HL-60/S4 treated with retinoic acid at 250 ng/mL for 4 days and 3 days (cell line): ENCODE measurements around the gene AQP5.

Experiments
- in situ Hi-C: fragments of 300-500 bp; cut with MboI; formaldehyde crosslinking; loops from 2 replicates; pipeline ENCODE4 v1.7.0; 2022; ENCODE audit warnings: low sequenced_read_pairs

AQP5 gene

DNA sequence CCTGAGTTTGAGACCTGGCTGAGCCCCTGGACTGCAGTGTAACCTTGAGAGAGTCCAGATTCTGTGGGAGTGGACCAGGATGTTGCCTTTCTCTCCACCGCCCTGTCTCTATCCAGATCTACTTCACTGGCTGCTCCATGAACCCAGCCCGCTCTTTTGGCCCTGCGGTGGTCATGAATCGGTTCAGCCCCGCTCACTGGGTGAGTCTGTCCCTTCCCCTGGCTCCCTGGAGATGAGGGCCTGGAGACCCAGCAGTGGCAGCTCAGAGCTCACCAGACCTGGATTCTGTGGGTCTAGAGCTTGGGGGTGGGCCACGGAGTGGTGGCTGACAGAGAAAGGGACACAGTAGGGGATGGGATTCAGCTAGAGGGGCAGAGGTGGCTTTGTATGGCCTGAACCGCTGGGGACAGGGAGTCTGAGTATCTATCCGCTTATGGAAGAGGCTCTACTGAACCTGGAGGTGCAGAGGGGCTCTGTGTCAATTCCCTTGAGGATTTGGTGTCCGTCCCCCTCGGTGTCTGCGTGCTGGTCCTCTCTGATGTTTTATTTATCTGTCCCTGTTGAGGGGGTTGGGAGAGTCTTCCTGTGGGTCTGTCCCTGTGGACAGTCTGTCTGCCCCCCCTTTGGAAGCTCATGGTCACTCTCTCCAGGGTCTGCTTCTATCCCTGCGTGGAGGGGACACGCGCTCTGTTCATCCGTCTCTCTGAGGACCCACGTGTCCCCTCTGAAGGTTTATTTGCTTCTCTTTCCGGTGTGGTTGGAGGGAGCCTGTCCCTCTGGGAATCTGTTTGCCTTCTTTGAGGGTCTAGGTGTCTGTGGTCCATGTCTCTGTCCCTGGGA, 2.5 kb downstream of the AQP5 start:
- in situ Hi-C loops, result no loop called here

GRCh38 chr12:49964849-49965624, 3.4 kb downstream of the AQP5 start:
- in situ Hi-C loops, result no loop called here

DNA sequence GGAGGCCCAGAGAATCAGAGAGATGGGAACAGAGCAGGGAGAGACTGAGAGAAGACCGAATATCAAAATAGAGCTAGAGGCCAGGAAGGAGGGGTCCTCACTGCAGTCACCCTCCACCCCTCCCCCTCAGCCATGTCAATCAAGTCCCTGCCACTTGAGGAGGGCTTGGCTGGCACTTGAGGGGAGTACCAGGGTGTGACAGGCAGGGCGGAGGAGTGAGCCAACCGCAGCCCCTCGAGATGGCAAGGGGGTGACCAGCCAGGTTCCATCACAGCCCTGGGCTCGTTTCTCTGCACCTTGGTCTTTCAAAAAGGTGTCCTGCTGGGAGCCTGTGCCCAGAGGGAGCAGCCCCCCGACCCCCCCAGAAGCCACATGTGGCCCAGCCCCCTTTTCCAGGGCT, 4.2 kb downstream of the AQP5 start:
- in situ Hi-C loops, result no loop called here

DNA sequence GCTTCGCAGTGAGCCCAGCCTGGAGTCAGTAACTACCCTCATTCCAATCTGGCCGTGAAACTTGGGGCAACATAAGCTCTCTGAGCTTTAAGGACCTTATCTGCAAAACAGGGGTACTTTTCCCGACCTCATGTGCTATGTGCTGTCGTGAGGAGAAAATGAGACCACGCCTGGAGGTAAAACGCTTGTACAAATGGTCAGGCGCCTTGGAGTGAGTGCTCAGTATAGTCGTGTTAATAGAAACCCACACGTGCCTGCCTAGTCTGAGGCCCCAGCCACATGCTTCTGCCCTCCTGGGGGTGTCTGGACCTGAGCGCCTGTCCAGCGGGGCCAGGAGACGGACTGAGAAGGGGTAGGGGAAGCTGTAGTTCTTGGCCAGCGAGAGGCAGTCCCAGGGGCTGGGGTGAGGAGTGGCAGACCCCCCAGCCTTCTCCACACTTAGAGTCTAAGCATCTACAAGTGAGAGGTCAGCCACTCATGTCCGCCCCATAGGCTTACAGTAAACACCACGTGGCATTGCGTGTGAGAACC, 4.9 kb downstream of the AQP5 start:
- in situ Hi-C loops, result no loop called here

DNA sequence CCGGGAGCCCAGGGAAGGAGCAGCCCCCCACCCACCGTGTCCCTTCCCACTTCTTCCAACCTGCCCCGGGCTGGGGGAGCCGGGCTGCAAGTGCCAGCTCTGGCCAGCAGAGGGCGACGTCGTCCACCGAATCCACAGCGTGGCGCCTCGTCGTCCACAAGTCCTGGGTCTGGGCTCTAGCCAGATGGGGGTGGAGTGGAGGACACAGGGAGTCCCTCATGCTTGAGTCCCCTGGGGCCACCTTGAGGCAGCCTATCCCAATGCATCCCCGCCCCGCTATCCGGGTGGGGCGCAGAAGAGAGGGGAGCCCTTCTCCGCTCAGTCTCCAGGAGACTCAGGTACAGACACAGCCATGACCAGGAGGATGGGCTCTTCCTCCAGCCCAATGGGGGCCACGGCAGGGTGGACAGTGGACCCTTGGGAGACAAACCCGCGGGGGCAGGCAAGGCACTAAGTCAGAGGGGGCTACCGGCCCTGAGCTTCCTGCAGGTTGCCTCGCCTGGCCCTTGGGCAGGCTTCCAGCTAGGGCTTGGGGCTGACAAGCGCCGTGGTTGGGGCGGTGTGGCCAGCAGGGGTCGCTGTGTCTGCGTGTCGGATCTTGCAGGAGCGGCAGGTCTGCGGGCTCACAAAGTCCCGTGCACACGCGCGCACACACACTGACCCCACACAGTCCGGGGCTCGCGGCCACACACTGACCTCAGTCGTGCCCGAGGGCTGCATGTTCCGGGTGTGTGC, 5.5 kb downstream of the AQP5 start:
- in situ Hi-C loops, result no loop called here

DNA sequence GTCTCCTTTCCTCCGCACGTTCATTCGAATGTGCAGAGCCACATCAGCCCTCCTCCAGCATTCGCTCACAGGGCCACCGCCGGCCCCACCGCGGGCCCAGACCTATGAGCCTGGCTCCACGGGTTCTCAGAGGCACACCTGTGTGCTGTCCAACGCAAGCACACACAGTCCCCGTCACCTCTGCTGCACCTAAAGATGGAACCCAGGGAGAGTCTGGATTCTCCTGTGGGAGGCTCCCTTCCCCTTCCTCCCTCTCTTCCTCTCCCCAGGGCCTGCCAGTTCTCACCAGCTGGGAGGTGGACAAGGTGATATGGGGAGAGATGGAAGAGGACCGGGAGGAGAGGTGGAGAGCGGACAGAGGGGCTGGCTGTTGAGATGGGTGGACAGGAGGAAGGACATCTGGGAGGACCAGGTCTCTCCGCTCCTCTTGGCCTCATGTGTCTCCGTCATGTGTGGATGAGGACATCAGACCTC, 6.1 kb downstream of the AQP5 start:
- in situ Hi-C loops, result no loop called here

DNA sequence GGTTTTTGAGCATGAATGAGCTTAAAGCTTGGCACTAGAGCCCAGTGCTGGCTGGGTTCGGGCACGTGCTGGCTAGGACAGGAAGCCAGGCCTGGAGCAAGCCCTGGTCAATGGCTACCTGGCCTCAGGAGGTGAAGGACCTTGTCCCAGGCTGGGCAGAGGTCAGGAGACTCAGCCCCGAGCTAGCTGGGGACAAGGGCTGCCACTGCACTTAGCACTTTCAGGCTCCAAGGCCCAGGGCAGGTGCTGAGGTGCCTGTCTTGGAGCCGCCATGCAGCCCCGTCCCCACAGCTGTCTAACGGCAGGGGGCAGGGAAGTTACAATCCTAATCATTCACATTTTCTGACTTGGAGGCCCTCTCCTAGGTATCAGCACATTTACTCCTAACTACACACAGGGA, 6.8 kb downstream of the AQP5 start:
- in situ Hi-C loops, result no loop called here

DNA sequence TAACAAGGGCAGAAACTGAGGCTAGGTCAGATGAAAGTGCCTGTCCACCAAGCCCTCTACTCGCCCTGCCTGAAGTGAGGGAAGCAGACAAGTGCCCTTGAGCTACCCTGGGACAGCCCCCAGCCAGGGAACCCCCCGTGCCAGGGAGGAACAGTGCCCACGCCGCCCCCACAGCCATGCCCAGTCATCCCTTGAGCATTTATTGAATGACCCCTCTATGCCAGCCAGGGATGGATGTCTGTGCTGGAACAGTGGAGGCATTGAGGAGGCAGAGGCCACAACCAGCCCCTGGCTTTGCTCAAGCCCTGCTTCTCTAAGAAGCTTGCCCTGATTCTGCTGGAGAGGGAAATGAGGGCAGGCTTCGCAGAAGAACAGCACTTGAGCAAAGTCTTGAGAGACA, 7.4 kb downstream of the AQP5 start:
- in situ Hi-C loops, result no loop called here

DNA sequence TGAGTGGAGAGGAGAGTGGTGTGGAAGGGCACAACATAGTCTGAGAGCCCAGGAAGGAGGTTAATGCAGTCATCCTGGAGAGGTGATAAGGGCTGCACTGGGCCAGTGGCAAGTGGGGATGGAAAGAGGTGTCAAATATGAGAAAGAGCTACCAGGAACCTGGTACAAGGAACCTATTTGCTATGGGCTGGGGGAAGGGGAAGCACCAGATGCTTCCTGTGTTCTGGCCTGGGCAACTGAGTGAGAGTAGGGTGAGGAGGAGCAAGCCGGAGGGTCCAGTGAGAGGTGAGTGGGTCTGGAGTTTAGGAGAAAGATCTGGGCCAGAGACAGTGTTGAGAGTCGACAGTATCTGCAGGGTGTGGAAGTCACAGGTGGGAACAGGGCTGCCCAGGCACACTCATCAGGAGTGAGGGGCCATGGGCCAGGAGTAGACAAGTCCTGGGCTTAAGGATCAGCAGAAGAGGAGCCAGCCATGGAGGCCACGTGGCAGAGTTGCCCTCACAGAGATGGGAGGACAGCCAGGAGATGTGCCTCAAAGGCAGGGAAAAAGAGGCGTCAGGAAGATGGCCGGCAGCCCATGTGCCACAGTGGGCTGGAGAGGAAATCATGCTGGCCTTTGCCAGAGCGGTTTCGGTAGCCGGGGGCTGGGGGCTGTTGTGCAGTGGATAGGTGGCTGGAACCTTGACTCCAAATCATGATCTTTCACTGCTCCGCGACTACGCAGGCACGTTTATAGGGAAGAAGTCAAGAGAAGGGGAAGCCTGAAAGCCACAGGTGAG, 8.2 kb downstream of the AQP5 start:
- in situ Hi-C loops, result loop anchor here (5.0 to 10.0 kb wide), 2 partner anchors 87 to 205 kb away; partner anchors contain the start of gene ASIC1

DNA sequence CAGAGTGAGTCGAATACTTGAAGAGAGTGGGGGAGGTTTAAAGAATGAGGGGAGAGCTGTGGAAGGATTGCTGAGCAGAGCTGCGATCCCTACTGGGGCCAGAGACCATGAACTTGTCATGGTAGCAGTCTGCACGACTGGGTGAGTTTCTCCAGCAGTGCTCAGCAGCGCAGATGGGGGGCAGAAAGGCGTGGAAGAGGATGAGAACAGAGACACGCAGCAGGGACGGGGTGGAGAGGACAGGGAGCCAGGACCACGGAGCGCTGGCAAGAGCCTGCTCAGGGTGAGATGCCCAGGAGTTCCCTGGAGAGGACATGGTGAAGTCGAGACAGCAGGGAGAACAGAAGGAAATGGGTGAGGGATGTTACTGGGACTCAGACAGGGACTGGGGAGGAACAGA, 9.0 kb downstream of the AQP5 start:
- in situ Hi-C loops, result loop anchor here (5.0 to 10.0 kb wide), 2 partner anchors 87 to 204 kb away; partner anchors contain the start of gene ASIC1

GRCh38 chr12:49971141-49971540, 9.5 kb downstream of the AQP5 start:
- in situ Hi-C loops, result loop anchor here (5.0 to 10.0 kb wide), 2 partner anchors 86 to 204 kb away; partner anchors contain the start of gene ASIC1

DNA sequence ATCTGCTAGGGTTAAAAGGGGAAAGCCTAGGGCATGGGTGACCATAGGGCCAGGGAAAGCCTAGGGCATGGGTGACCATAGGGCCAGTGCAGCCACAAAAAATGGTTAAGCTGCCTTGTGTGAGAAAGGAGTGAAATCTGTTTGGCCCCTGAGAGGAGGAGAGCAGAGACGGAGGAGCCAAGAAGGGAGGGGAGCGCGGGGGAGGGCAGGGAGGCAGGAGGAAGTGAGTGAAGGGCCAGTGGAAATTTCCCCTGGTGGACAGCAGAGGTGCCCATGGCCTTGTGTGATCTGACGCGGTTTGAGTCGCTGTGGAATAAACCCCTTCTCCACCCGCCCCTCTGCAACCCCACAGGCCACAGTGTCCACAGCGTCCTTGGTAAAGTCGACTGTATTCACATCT, 10.5 kb downstream of the AQP5 start:
- in situ Hi-C loops, result loop anchor here (5.0 to 10.0 kb wide), 2 partner anchors 85 to 203 kb away; partner anchors contain the start of gene ASIC1

DNA sequence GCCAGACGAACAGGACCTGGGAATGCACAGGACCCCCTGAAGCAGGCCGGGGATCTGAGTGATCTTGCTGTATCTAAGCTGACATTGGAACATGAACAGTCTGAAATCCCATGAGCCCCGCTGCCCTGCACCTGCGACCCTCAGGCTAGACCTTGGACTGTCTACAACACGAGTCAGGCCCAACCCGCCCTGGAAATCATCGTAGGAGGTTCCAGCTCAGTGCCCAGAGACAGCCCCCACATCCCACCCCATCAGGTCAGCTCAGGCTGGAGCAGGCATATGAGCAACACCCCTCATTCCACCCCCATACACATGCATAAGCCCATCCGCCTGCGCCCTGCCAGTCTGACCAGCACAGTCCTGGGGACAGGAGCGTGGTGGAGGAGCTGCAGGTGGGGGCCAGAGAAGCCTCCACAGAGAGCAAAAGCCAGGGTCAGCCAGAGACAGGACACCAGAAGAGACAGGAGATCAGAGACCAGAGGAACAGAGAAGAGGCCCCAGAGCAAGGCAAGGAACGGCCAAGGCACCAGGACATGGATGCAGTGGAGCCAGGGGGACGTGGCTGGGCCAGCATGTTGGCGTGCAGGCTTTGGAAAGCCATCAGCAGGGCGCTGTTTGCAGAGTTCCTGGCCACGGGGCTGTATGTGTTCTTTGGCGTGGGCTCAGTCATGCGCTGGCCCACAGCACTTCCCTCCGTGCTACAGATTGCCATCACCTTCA, 11.1 kb downstream of the AQP5 start, which contains the start of gene AQP6:
Gene AQP6 (plus strand): TSS at position 307 of the 720 bp plus-strand sequence. CDS start 227 bp downstream, at position 534.
- in situ Hi-C loops, result loop anchor here (5.0 to 10.0 kb wide), 2 partner anchors 84 to 202 kb away; partner anchors contain the start of gene ASIC1

- in situ Hi-C loops, result loop anchor here (5.0 to 10.0 kb wide), 2 partner anchors 84 to 201 kb away; partner anchors contain the start of gene ASIC1
Measured at GRCh38 chr12:49973361-49973830, 11.7 kb downstream of the AQP5 start.

DNA sequence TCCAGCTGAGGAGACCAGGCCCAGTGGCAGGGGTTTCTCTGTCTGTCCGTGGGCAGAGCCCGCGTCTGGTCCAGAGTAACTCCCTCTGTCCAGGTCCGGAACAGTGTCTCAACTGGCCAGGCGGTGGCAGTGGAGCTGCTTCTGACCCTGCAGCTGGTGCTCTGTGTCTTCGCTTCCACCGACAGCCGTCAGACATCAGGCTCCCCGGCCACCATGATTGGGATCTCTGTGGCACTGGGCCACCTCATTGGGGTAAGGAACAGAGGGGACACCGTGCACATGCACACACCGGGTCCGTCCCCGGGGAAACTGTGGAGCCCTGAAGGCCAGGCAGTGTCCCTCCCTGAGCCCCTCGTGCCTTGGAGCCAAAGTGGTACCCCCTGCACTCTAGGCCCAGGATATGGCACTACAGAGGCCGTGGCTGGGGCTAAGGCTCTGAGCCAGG, 12.6 kb downstream of the AQP5 start:
- in situ Hi-C loops, result loop anchor here (5.0 to 10.0 kb wide), 2 partner anchors 83 to 201 kb away; partner anchors contain the start of gene ASIC1

DNA sequence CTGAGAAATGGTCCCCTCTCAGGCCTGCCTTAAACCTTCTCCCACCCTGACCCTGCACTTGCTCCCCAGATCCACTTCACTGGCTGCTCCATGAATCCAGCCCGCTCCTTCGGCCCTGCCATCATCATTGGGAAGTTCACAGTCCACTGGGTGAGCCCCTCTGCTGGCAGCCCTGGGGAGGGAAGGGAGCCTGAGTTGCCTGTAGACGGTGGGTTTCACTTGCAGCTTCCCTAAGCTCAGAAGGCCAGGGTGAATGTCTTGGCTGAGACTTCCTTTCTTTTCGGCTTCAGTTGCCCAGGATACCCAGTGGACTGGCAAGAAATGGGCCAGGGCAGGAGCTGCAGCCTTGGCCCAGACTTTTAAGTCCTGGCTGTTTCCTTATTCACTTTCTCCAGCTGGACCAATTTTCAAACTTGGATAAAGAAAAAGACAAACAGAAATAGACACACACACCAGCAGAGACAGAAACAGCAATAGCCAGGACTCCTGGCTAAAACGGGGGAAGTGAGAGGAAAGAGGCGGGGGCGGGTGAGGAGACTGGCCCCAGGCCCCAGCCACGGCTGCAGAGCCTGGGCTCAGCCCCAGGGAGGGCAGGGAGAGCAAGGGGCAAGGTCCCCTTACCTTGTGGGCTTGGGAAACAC, 13.1 kb downstream of the AQP5 start:
- in situ Hi-C loops, result loop anchor here (5.0 to 10.0 kb wide), 2 partner anchors 83 to 200 kb away; partner anchors contain the start of gene ASIC1

DNA sequence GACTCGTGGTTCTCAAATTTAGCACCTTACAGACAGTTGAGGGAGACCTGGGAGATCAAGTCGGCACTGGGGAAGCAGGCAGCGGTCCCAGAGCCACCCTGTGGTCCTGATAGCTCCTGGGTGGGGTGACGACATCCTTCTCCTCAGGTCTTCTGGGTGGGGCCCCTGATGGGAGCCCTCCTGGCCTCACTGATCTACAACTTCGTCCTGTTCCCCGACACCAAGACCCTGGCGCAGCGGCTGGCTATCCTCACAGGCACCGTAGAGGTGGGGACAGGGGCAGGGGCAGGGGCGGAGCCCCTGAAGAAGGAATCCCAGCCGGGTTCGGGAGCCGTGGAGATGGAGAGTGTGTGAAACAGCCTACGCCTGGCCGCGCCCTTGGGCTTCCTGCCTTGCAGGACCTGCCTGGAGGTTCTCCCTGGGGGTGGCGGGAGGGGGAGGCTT, 13.7 kb downstream of the AQP5 start:
- in situ Hi-C loops, result loop anchor here (10.0 kb wide), 1 partner anchor 199 kb away; no protein-coding TSS in a partner anchor

- in situ Hi-C loops, result loop anchor here (10.0 kb wide), 1 partner anchor 198 kb away; no protein-coding TSS in a partner anchor
Measured at GRCh38 chr12:49976557-49976956, 14.9 kb downstream of the AQP5 start.
